Measurements from ENCODE around the gene STAM2.
"Not testable (repeated sequence)": the region's sequence is repeated elsewhere in the genome, so short reads cannot be mapped to it uniquely, and the experiment has no call there.

The STAM2 gene

DNA sequence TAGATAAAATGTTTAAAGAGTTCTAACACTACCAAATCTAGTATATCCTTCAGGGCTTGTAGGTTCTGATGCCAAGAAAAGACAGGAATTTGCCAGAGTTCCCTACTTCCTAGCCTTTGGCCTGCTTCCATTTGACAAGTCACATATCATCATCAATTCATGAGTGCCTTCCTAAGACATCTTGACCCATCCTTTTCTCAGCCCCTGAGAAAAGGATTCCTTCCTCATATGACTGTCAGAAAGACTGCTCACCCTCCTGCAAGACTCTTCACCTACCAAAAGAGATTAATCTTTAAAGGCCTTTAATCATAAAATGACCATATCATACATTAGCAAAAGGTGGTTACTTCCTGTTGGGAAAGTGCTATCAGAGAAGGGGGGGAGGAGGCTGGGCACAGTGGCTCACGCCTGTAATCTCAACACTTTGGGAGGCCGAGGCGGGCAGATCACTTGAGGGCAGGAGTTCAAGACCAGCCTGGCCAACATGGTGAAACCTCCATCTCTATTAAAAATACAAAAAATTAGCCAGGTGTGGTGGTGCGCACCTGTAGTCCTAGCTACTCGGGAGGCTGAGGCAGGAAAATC lies 3.3 kb downstream of the STAM2 start:
- DNase-seq (ENCODE audit: low spot score): not testable (repeated sequence)

DNA sequence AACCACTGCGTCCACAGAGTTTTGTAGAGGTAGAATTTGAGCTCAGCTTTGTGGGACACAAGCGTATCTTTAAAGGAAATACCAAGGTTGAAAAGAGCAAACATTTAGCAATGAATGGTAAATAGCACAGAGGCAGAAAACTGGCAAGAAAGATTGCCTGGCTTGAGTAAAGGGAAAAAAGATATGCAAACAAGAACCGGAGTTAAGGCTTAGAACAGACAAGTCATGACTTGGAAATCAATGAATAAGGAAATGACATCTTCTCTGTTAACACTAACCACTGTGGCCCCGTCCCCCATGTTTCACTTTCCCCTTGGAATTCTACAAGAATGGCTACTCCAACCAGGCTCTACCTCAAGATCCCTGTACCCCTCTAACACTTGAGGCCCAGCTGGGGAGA lies 3.8 kb downstream of the STAM2 start:
- no peak for DNase-seq (ENCODE audit: low spot score)

DNA sequence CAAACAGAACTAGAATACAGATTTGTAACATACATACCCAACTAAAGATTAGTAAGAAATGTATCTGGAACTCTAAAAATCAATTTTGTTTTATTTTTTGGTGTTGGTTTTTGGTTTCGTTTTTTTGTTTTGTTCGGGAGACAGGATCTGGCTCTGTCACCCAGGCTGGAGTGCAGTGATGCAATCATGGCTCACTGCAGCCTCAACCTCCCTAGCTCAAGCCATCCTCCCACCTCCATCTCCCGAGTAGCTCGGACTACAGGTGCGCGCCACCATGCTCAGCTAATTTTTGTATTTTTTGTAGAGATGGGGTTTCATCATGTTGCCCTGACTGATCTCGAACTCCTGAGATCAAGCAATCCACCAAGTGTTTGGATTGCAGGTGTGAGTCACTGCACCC lies 6.4 kb downstream of the STAM2 start:
- not testable (repeated sequence) for DNase-seq (ENCODE audit: low spot score)

DNA sequence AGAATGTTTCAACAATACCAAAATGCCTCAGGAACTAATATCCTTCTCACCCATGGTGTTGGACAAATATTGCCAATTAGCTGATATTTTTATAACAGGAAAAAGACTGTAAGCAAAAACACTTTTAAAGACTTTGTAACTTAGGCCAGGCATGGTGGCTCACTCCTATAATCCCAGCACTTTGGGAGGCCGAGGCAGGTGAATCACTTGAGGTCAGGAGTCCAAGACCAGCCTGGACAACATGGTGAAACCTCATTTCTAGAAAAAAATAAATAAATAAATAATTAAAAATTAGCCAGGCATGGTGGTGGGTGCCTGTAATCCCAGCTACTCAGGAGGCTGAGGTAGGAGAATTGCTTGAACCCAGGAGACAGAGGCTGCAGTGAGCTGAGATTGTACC lies 8.1 kb downstream of the STAM2 start:
- not testable (repeated sequence) for DNase-seq (ENCODE audit: low spot score)

DNA sequence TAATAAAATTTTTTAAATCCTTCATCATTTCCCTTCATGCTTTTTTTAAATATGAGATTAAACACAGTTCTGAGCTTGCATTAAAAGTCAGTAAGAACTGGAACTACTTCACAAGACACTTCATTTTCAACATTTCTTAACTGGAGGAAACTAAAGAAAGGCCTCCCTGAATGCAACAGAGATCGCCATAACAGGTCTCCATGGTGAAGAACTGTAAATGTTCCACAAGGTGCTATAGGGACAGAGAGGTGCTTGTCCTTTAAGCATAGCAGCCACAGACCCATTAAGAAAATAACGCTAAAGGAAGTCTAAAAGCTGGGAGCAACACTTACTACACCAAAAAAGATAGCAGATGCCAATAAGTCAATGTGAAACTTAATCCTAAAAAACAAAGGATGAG lies 8.5 kb downstream of the STAM2 start:
- no peak for DNase-seq (ENCODE audit: low spot score)

DNA sequence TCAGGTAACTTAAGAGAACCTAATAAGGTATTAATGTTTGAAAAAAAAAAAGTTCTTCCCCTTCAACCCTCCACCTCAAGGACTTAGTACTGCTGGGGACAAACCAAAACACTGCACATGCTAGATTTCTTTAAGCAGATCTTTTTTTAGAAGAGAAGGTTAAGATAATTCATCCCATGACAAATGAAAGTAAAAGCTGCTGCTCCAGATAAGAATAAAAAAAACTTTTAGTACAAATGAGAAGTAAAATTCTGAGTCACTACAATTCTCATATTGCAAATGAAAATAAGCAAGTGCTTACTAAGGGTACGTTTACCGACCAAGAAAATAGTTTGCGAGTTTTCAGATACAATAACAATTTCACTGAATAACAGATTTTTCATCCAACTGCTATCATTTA lies 8.9 kb downstream of the STAM2 start:
- DNase-seq (ENCODE audit: low spot score): no peak

DNA sequence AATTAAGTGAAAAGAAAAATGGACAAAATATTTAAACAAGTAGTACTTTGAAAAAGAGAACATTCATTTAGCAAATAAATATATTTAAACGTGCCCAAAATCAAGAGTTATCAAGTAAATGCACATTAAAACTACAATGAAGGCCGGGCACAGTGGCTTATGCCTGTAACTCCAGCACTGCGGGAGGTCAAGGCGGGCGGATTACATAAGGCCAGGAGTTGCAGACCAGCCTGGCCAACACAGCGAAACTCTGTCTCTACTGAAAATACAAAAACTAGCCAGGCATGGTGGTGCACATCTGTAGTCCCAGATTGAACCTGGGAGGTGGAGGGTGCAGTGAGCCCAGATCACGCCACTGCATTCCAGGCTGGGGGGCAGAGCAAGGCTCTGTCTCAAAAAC lies 9.8 kb downstream of the STAM2 start:
- no peak for DNase-seq (ENCODE audit: low spot score)

DNA sequence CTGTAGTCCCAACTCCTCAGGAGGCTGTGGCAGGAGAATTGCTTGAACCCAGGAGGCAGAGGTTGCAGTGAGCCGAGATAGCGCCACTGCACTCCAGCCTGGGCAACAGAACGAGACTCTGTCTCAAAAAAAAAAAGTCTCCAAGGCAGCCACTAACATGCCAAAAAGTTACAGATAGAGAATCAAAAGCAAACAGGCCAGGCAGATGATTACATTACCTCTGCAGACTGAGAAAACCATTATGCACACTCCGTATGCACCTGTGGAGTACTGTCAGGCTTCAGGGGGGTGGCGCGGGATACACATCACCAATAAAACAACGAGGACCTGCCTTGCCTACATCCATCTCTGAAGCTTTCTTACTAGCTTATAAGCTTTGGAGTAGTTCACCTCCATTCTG lies 10.3 kb downstream of the STAM2 start:
- no peak for DNase-seq (ENCODE audit: low spot score)

DNA sequence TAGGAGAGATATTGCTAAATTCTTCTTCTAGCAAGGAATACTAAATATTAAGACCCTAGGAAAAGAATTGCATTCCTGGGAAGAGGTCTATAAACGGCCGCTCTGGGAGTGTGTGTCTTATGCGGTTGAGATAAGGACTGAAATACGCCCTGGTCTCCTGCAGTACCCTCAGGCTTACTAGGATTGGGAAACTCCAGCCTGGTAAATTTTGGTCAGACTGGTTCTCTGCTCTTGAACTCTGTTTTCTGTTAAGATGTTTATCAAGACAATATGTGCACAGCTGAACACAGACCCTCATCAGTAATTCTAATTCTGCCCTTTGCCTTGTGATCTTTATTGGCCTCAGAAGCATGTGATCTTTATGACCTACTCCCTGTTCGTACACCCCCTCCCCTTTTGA lies 11.9 kb downstream of the STAM2 start:
- DNase-seq (ENCODE audit: low spot score): not testable (repeated sequence)

DNA sequence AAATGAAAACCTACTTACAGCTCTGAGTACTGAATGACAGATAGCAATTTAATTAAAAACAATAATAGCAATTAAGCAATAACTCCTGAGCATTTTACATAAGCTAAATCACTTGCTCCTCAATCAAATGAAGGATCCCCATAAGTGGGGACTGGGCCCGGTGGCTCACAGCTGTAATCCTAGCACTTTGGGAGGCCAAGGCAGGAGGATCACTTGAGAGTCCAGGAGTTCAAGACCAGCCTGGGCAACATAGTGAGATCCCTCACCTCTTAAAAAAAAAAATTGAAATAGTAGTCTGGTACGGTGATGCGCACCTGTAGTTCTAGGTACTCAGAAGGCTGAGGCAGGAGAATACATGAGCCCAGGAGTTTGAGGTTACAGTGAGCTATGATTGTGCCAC lies 13.4 kb downstream of the STAM2 start:
- no peak for DNase-seq (ENCODE audit: low spot score)

DNA sequence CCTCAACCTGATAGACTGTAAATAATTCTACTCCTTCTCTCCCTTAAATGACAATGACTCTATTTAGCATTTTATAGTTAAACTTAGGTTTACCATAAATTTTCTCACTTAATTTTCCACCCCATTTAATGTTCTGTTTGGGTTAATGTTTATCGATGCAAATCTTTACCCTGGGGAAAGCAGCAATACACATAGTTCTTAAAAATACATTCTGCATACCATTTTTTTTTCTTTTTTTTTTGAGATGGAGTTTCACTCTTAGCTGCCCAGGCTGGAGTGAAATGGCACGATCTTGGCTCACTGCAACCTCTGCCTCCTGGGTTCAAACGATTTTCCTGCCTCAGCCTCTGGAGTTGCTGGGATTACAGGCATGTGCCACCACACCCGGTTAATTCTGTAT lies 14.0 kb downstream of the STAM2 start:
- DNase-seq (ENCODE audit: low spot score): no peak

DNA sequence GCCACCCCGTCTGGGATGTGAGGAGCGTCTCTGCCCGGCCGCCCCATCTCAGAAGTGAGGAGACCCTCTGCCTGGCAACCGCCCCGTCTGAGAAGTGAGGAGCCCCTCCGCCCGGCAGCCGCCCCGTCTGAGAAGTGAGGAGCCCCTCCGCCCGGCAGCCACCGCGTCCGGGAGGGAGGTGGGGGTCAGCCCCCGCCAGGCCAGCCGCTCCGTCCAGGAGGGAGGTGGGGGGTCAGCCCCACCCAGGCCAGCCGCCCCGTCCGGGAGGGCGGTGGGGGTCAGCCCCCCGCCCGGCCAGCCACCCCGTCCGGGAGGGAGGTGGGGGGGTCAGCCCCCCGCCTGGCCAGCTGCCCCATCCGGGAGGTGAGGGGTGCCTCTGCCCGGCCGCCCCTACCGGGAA lies 15.2 kb downstream of the STAM2 start:
- DNase-seq (ENCODE audit: low spot score): not testable (repeated sequence)

DNA sequence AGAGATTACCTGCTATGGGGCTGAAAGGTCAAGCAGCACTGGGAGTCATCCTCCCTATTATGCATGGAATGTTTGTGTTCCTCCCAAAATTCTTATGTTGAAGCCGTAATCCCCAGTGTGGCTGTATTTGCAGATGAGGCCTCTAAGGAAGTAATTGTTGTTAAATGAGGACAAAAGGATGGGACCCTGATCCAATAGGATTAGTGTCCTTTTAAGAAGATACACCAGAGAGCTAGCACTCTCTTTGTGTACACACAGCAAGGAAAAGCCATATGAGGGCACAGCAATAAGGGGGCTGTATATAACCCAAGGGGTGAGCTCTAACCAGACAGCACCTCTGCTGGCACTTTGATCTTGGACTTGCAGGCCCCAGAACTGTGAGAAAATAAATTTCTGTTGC lies 18.3 kb downstream of the STAM2 start:
- DNase-seq (ENCODE audit: low spot score): no peak

DNA sequence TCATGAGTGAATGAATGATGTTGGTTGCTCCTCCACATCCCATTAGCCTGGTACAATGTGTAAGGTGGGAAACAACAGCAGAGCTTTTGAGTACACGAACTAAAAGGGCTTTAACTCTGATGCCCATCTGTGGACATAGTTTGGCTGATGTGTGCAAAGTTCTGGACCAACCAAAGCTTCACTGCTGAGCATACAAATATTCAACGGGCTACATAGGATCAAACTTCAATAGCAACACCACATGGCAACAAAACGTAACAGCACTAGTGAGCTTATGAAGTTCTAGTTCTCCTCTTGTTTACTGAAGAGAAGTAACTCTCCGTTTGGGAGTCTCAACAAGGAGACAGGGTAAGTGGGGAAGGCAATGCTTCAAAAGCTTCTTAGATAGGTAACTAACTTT lies 20.4 kb downstream of the STAM2 start:
- DNase-seq (ENCODE audit: low spot score): no peak

DNA sequence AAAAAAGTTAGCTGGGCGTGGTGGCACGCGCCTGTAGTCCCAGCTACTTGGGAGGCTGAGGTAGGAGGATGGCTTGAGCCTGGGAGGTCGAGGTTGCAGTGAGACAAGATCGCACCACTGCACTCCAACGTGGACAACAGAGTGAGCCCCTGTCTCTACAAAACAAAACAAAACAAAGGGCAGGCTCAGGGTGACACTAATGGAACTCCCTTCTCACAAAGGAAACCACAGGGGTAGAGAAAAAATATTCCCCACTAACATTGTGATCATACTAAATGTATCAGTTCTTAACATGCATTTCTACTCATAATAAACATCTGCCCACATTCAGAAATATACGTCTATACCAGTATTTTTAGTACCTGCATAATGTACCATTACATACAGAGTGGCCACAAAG lies 21.1 kb downstream of the STAM2 start:
- DNase-seq (ENCODE audit: low spot score): no peak

DNA sequence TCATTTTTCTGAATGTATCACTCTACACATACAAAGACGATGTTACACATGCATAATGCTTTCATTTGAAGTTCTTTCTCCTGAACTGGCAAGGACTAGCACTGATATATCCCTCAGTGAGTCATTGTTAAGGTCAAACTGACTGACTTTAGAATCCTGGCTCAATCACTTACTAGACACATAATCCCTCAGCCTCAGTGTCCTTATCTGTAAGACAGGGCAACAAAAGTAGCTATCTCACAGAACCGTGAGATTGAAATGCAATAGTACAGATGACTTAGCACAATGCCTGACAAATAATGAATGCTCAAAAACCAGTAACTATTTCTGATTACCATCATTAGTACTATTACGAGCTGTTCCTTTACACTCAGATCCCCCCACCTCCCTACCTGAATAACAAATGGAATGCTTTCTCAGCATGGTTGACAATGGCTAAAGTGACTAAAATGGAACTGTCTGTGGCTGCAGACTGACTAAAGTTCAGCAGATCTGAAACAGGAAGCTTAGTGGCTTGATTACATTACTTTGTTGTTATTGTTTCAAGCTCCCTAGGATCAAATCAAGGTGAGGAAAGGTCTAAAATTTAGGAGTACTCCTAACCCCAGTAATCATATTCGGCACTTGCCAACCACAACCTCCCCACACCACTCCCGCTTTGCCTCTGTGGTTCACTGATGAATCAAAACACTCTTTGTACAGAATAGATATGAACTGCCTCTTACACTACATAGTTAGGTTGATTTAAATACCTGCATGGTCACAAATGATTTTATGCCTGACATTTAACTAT lies 40.9 kb downstream of the STAM2 start:
- no peak for DNase-seq (ENCODE audit: low spot score)

DNA sequence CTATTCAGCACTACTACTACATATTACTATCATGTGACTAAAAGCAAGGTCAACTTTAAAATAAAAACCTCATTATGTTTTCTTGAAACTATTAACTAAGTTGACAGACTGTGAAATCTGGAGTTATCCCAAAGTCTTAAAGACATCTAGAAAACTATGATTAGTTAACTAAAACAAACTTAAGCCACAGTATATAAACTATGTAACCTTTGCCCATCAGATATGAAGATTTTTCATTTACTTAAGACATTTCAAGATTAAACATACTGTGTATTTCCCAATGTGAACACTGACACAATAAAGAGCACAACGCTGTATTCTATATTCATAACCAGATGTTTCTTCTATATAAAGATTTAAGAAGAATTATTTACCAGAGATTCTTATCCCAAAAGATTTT lies 43.3 kb downstream of the STAM2 start:
- peak; percentile 14 for DNase-seq (ENCODE audit: low spot score)

DNA sequence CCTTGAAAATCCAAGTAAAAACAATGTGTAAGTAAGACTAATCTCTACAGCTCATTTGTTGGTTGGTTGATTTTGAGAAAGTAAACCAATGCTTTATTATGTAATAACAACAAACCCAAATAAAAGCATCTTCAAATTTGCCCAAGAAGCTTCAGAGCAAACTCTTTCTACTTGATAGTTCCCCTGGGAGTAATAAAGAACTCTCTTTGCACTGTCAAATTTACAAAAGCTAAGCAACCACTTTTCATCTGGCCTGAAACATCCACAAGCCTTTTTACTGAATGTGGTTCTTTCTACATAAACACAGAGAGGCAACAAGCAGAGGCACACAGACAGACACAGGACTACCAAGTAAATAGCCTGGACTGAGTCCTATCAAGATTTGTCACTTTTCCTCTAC lies 47.9 kb downstream of the STAM2 start:
- DNase-seq (ENCODE audit: low spot score): no peak

DNA sequence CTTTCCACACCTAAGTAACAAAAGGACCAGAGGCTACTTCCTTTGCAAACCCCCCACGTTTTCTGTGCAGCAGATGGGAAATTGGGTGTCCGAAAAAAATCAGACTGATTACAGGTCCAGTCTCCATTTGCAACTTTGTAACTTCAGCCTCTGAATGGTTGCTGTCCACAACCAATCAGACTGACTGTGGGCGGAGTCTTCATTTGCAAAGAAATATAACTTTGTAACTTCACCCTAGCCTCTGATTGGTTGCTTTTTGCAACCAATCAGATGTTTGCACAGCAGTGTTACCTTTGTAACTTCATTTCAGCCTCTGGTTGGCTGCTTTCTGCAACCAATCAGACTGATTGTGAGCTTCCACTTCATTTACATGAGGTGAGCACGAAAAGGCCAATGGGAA lies 48.9 kb downstream of the STAM2 start:
- no peak for DNase-seq (ENCODE audit: low spot score)

DNA sequence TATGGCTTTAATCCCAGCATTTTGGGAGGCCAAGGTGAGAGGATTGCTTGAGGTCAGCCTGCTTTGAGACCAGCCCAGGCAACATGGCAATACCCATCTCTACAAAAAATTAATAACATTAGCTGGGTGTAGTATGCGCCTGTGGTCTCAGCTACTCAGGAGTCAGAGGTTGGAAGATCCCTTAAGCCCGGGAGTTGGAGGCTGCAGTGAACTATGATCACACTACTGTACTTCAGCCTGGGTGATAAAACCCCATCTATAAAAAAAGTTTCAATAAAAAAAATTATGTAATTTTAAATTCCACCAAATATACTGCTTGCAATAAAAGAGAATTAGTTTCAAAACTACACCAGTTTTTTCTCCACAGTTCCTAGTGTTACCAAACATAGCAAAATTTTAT lies 53.4 kb downstream of the STAM2 start:
- no peak for DNase-seq (ENCODE audit: low spot score)

DNA sequence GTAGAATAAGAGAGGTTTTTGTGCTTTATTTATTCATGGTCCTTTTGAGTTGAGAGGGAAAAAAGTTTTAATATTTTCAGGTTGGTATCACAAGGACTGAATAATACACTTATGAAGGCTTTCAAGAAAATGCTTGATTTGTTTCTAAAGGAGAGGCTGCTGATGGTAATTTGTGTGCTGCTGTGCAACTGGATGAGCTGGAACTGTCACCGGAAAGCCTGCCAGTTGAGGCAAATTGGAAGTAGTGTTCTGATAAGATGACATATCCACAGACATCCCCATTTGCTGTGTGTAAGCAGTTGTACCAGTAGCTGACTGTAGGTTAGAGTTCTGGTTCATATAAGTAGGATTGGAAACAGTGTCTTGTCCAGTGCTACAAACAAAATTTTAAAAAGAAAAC lies 55.1 kb downstream of the STAM2 start:
- DNase-seq (ENCODE audit: low spot score): no peak

DNA sequence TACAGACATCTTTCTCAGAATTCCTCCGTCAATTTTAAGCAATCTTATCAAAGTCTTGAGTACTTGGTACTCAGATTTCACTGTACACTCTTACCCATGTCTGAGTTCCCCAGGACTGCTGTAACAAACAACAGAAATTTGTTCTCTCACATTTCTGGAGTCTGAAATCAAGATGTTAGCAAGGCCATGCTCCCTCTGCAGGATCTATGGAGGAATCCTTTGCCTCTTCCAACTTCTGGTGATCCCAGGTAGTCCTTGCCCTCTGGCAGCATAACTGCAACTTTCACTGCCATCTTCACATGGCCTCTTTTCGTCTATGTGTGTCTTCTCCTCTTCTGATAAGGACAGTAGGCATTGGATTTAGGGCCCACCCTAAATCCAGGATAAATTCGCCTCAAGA lies 59.6 kb downstream of the STAM2 start:
- no peak for DNase-seq (ENCODE audit: low spot score)

DNA sequence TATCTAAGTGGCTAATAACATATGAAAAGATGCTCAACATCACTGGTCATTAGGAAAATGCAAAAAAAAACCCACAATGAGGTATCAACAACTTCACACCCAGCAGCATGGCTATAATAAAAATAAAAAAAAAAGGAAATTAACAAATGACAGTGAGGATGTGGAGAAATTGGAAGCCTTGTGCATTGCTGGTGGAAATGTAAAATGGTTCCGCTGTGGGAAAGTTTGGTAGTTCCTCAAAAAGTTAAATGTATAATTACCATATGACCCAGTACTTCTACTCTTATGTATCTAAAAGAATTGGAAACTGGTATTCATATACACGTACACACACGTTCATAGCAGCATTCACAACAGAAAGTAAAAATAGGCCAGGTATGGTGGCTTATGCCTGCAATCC lies 61.2 kb downstream of the STAM2 start:
- DNase-seq (ENCODE audit: low spot score): no peak

DNA sequence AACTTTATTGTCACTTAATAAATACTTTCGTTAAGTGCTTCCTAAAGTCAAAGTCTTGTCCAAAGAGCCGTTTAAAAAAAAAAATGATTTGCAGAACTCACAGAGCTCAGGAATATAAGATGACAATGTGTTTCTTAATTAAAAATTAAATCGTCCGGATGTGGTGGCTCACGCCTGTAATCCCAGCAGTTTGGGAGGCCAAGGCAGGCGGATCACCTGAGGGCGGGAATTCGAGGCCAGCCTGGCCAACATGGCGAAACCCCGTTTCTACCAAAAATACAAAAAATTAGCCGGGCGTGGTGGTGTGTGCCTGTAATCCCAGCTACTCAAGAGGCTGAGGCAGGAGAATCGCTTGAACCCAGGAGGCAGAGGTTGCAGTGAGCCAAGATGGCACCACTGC lies 68.4 kb downstream of the STAM2 start:
- DNase-seq (ENCODE audit: low spot score): not testable (repeated sequence)

Data from COLO829 (cell line).